Kidney epithelial cell (primary cell): ENCODE results near the gene RSRC2. TPM values are rescaled to one million over a fixed set of nuclear protein-coding genes. Genes with fewer than 3 reads are reported as not detected.

ENCODE experiments used
- DNase-seq: peaks from one replicate; pipeline ENCODE4 v3.0.0-alpha.2; 2010; ENCODE audit warnings: low read depth
- H3K27me3 ChIP-seq: 2 replicates; pipeline ENCODE4 v1.6.0; 2011; ENCODE audit warnings: low read length; ENCODE audit not compliant: control insufficient read depth, insufficient read depth
- H3K36me3 ChIP-seq: 2 replicates; pipeline ENCODE4 v1.5.1; 2011; ENCODE audit warnings: low read length; ENCODE audit not compliant: control insufficient read depth, insufficient read depth
- H3K4me3 ChIP-seq: 2 replicates; pipeline ENCODE4 v1.5.1; 2011; ENCODE audit warnings: low read depth, mild to moderate bottlenecking, control low read depth, low read length
- CTCF ChIP-seq: IDR thresholded peaks from 2 replicates; pipeline ENCODE4 v1.5.1; 2011; ENCODE audit warnings: mild to moderate bottlenecking, moderate library complexity, low read length, control low read depth, inconsistent platforms; ENCODE audit not compliant: insufficient read depth, poor library complexity, severe bottlenecking
- total RNA-seq: library from RNA; depleted of rRNA; stranded (reverse); fragments of >200 nt; gene quantifications from 2 replicates; pipeline ENCODE4 v1.2.3, GENCODE V29; 2015

RSRC2 gene
- total RNA-seq, 1 donor from 2014 or later: 41.2 TPM

- Histone ChIP-seq H3K36me3 (peaks cover 5% of the 10 kb centered on the region), H3K4me3 (peak overlapping the region; percentile 50), H3K27me3 (no peaks in the 10 kb centered on the region)
Measured at GRCh38 chr12:122523846-122524718, 2.7 kb downstream of the RSRC2 start.

GRCh38 chr12:122523280-122523679, 3.5 kb downstream of the RSRC2 start:
- TF ChIP-seq CTCF: no peak
- Histone ChIP-seq H3K36me3 (peaks cover 6% of the 10 kb centered on the region), H3K27me3 (no peaks in the 10 kb centered on the region), H3K4me3 (peak overlapping the region; percentile 14)
- DNase-seq: no peak

More at GRCh38 chr12:122523846-122524718, 2.7 kb downstream of the RSRC2 start:
- no peak for TF ChIP-seq CTCF
- no peak for DNase-seq

- H3K27me3 ChIP-seq: no peaks in the 10 kb centered on the region
- no peak overlapping the region for H3K4me3 ChIP-seq
- H3K36me3 ChIP-seq: peaks cover 6% of the 10 kb centered on the region
- TF ChIP-seq CTCF: no peak
- no peak for DNase-seq
Measured at GRCh38 chr12:122520676-122521075, 6.1 kb downstream of the RSRC2 start.

- TF ChIP-seq CTCF: no peak
- Histone ChIP-seq H3K4me3 (no peak overlapping the region), H3K36me3 (peaks cover 6% of the 10 kb centered on the region), H3K27me3 (no peaks in the 10 kb centered on the region)
- no peak for DNase-seq
Measured at GRCh38 chr12:122519418-122519817, 7.3 kb downstream of the RSRC2 start.

GRCh38 chr12:122518908-122519307, 7.8 kb downstream of the RSRC2 start:
- H3K36me3 ChIP-seq: peaks cover 6% of the 10 kb centered on the region

More at GRCh38 chr12:122518908-122519307, 7.8 kb downstream of the RSRC2 start:
- DNase-seq: no peak
- H3K4me3 ChIP-seq: no peak overlapping the region
- H3K27me3 ChIP-seq: no peaks in the 10 kb centered on the region
- no peak for TF ChIP-seq CTCF
